ENCODE results near the gene ILKAP. TPM values are rescaled to one million over a fixed set of nuclear protein-coding genes. Genes with fewer than 3 reads are reported as not detected.

Gene ILKAP
- total and polyA plus RNA-seq, 3 experiments from 2014 or later: 39.7 to 66.2 (median 61.9) TPM

DNA sequence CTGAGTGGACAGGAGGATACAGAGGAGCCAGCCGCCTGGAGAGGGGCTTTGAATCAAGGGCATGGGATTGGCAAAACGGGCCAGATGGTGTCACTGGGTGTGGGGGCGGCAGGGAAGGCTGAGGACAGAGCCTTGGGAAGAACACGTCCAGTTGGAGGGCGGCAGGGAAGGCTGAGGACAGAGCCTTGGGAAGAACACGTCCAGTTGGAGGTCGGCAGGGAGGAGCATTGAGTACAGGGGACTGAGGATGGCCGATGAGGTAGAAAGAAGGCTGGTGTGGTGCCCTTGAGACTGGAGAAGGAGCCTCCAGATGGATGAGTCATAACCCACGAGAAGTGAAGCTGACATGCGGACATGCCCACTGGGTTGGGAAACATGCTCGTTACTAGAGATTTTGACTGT lies 31.8 kb upstream of the ILKAP start:
- no peak for DNase-seq
- H3K27me3 ChIP-seq (ENCODE audit: insufficient read depth, low read length, poor library complexity, severe bottlenecking): peaks cover 4% of the 10 kb centered on the region
- no peak overlapping the region for H3K4me3 ChIP-seq (ENCODE audit: low read length)
- Mint-ChIP-seq H3K4me1 (peaks cover 16 to 40% (median 32%) of the 10 kb centered on the region in 3 donors), H3K4me3 (peak overlapping the region; percentile 35 to 82 (median 70)), H3K27me3 (peaks cover 14 to 28% of the 10 kb centered on the region in 2 donors), H3K9me3 (peaks cover 0 to 3% (median 0%) of the 10 kb centered on the region in 5 donors), H3K36me3 (peaks cover 0 to 1% (median 0%) of the 10 kb centered on the region in 3 donors), H3K27ac (peak overlapping the region in 1 of 8 donors; percentile 3)
- no peak overlapping the region for H3K27ac ChIP-seq (ENCODE audit: low read depth, low read length)
- ChIA-PET CTCF (no interaction called here), POLR2A (no interaction called here)
- H3K9me3 ChIP-seq (ENCODE audit: low read length): no peaks in the 10 kb centered on the region
- H3K36me3 ChIP-seq (ENCODE audit: insufficient read depth, low read length): no peaks in the 10 kb centered on the region
- H3K4me1 ChIP-seq (ENCODE audit: insufficient read depth, low read length): peaks cover 15% of the 10 kb centered on the region

DNA sequence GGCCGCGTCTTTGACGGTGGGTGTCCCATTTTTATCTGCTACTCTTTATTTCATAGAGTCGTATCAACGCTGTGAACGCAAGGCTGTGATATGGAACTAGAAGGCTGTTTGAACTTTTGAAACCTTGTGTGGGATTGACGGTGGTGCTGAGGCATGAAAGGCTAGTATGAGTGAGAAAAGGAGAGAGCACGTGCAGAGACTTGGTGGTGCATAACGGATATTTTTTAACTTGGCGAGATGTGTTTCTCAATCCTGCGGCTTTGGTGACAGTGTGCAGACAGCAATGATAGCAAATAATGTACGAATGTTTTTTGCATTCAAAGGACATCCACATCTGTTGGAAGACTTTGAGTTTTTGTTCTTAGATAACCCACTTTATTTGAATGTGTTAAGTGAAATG lies 30.1 kb upstream of the ILKAP start:
- Histone ChIP-seq H3K36me3 (ENCODE audit: insufficient read depth, low read length) (no peaks in the 10 kb centered on the region), H3K4me3 (ENCODE audit: low read length) (no peak overlapping the region), H3K9me3 (ENCODE audit: low read length) (no peaks in the 10 kb centered on the region), H3K27me3 (ENCODE audit: insufficient read depth, low read length, poor library complexity, severe bottlenecking) (peaks cover 1% of the 10 kb centered on the region), H3K27ac (ENCODE audit: low read depth, low read length) (no peak overlapping the region), H3K4me1 (ENCODE audit: insufficient read depth, low read length) (peaks cover 11% of the 10 kb centered on the region)
- H3K36me3 Mint-ChIP-seq: peaks cover 0 to 5% (median 0%) of the 10 kb centered on the region in 3 donors
- H3K27ac Mint-ChIP-seq: peak overlapping the region in 1 of 8 donors; percentile 53
- peaks cover 15 to 42% (median 34%) of the 10 kb centered on the region in 3 donors for H3K4me1 Mint-ChIP-seq
- H3K9me3 Mint-ChIP-seq: peaks cover 0 to 3% (median 0%) of the 10 kb centered on the region in 5 donors
- peak overlapping the region; percentile 46 to 82 (median 67) for H3K4me3 Mint-ChIP-seq
- DNase-seq: no peak
- H3K27me3 Mint-ChIP-seq: peaks cover 14 to 33% of the 10 kb centered on the region in 2 donors
- ChIA-PET CTCF (no interaction called here), POLR2A (interaction anchor here (0.6 kb wide), 1 partner anchor 145 kb away, joined by 4 read pairs; no protein-coding TSS in a partner anchor)

DNA sequence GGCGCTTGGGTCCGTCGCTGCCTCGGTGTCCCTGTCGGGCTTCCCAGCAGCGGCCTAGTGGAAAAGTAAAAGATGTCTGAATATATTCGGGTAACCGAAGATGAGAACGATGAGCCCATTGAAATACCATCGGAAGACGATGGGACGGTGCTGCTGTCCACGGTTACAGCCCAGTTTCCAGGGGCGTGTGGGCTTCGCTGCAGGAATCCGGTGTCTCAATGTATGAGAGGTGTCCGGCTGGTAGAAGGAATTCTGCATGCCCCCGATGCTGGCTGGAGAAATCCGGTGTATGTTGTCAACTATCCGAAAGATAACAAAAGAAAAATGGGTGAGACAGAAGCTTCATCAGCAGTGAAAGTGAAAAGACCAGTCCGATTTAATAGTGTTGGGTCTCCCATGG lies 28.3 kb upstream of the ILKAP start:
- Mint-ChIP-seq H3K36me3 (peaks cover under 1 to 5% (median 5%) of the 10 kb centered on the region in 3 donors), H3K27me3 (peaks cover 14 to 29% of the 10 kb centered on the region in 2 donors), H3K27ac (peak overlapping the region in 1 of 8 donors; percentile 72), H3K4me3 (peak overlapping the region; percentile 63 to 92 (median 85)), H3K9me3 (peaks cover 0 to 3% (median 0%) of the 10 kb centered on the region in 5 donors), H3K4me1 (peaks cover 15 to 37% (median 34%) of the 10 kb centered on the region in 3 donors)
- H3K36me3 ChIP-seq (ENCODE audit: insufficient read depth, low read length): no peaks in the 10 kb centered on the region
- no peak overlapping the region for H3K4me3 ChIP-seq (ENCODE audit: low read length)
- DNase-seq: no peak
- H3K27ac ChIP-seq (ENCODE audit: low read depth, low read length): no peak overlapping the region
- no peaks in the 10 kb centered on the region for H3K27me3 ChIP-seq (ENCODE audit: insufficient read depth, low read length, poor library complexity, severe bottlenecking)
- CTCF ChIA-PET: interaction anchor here (1.2 to 1.3 kb wide), 2 partner anchors 28 to 31 kb away, joined by 3 read pairs; partner anchors contain the start of gene ILKAP
- peaks cover 10% of the 10 kb centered on the region for H3K4me1 ChIP-seq (ENCODE audit: insufficient read depth, low read length)
- POLR2A ChIA-PET: interaction anchor here (1.0 to 1.1 kb wide), 2 partner anchors 30 to 57 kb away, joined by 3 to 6 read pairs; partner anchors contain the start of gene PER2
- no peaks in the 10 kb centered on the region for H3K9me3 ChIP-seq (ENCODE audit: low read length)

DNA sequence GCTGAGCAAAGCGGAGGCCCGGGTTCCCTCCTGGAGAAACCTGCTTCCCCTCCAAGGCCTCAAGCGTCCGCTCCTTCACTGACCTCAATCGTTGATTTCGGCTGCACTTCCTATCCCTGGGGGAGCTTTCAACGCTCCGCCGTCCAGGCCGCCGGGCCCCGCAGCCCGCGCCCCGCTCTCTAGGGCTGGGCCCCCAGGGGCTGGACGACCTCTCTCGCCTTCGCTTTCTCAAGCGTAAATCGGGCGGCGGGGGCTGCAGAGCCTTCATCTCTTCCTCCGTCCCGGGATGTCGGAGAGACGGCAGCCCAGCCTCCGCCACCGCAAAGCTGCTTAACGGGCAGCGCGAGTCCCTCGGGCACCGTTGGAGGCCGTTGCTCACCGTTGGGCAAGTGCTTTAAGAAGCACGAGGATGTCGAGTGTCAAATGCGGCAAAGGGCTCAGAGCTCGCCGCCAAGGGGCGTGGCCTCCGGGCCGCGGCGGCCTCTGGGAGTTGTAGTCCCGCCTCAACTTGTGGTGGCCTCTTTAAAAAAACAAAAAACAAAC lies 27.8 kb upstream of the ILKAP start:
- H3K36me3 Mint-ChIP-seq: peaks cover 2 to 7% (median 5%) of the 10 kb centered on the region in 3 donors
- Histone ChIP-seq H3K36me3 (ENCODE audit: insufficient read depth, low read length) (no peaks in the 10 kb centered on the region), H3K4me3 (ENCODE audit: low read length) (peak overlapping the region; percentile 52), H3K27ac (ENCODE audit: low read depth, low read length) (no peak overlapping the region), H3K27me3 (ENCODE audit: insufficient read depth, low read length, poor library complexity, severe bottlenecking) (no peaks in the 10 kb centered on the region), H3K9me3 (ENCODE audit: low read length) (no peaks in the 10 kb centered on the region), H3K4me1 (ENCODE audit: insufficient read depth, low read length) (peaks cover 10% of the 10 kb centered on the region)
- peak overlapping the region in 3 of 8 donors; percentile 72 to 85 (median 73) for H3K27ac Mint-ChIP-seq
- CTCF ChIA-PET: interaction anchor here (1.2 to 1.3 kb wide), 2 partner anchors 27 to 32 kb away, joined by 3 read pairs; partner anchors contain the start of gene ILKAP
- peaks cover 15 to 37% (median 34%) of the 10 kb centered on the region in 3 donors for H3K4me1 Mint-ChIP-seq
- peaks cover 0 to 3% (median 0%) of the 10 kb centered on the region in 5 donors for H3K9me3 Mint-ChIP-seq
- H3K27me3 Mint-ChIP-seq: peaks cover 14 to 27% of the 10 kb centered on the region in 2 donors
- POLR2A ChIA-PET: interaction anchor here (1.0 to 1.1 kb wide), 2 partner anchors 30 to 57 kb away, joined by 3 to 6 read pairs; partner anchors contain the start of gene PER2
- H3K4me3 Mint-ChIP-seq: peak overlapping the region; percentile 63 to 92 (median 85)
- peak; percentile 38 to 84 (median 71) for DNase-seq

DNA sequence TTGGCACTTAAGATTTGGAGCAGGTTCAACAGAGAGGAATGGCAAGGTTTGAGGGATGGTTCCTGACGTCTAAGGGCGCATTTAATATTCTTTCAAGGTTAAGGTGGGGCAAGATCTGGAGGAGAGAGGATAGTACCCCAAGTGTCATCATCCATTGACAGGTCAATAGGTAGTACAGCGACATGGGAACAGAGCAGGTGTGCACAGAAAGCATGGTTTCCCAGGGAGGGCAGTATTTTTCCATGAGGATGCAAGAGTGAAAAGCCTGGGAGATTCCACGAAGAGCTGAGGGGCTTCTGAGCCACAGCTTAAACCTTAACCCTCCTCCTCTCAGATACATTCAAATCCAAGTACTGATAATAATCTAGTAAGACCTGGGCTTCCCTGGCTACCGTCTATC lies 27.2 kb upstream of the ILKAP start:
- ChIA-PET POLR2A (interaction anchor here (1.1 kb wide), 1 partner anchor 58 kb away, joined by 3 read pairs; the partner anchor contains the start of gene PER2), CTCF (interaction anchor here (1.2 to 1.3 kb wide), 2 partner anchors 27 to 33 kb away, joined by 3 read pairs; partner anchors contain the start of gene ILKAP)
- H3K4me1 ChIP-seq (ENCODE audit: insufficient read depth, low read length): peaks cover 10% of the 10 kb centered on the region
- peak overlapping the region; percentile 52 for H3K4me3 ChIP-seq (ENCODE audit: low read length)
- H3K27ac ChIP-seq (ENCODE audit: low read depth, low read length): no peak overlapping the region
- H3K36me3 ChIP-seq (ENCODE audit: insufficient read depth, low read length): no peaks in the 10 kb centered on the region
- Mint-ChIP-seq H3K27me3 (peaks cover 8 to 23% of the 10 kb centered on the region in 2 donors), H3K9me3 (peaks cover 0 to 3% (median 0%) of the 10 kb centered on the region in 5 donors), H3K4me1 (peaks cover 15 to 37% (median 34%) of the 10 kb centered on the region in 3 donors), H3K4me3 (peak overlapping the region; percentile 43 to 92 (median 85)), H3K27ac (peak overlapping the region in 5 of 8 donors; percentile 29 to 59 (median 45)), H3K36me3 (peaks cover 2 to 8% (median 5%) of the 10 kb centered on the region in 3 donors)
- DNase-seq: no peak
- H3K9me3 ChIP-seq (ENCODE audit: low read length): no peaks in the 10 kb centered on the region
- no peaks in the 10 kb centered on the region for H3K27me3 ChIP-seq (ENCODE audit: insufficient read depth, low read length, poor library complexity, severe bottlenecking)

DNA sequence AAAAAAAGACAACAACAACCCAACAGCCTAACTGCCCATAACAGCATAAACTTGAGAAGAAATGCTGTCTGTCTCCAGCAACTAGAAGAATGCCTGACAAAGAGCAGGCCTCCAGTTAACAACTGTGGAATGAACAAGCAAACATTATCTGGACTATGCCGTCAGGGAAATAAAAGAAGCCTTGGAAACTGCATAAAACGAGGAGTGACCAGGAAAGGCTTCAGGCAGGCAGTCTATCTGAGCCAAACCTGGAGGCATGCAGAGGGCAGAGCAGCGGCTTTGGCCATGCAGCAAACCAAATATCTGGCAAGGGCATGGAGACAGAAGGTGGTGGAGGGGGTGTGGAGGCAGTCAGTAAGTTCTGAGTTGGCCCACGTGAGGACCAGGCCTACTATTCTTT lies 25.2 kb upstream of the ILKAP start:
- Histone ChIP-seq H3K36me3 (ENCODE audit: insufficient read depth, low read length) (no peaks in the 10 kb centered on the region), H3K27ac (ENCODE audit: low read depth, low read length) (no peak overlapping the region), H3K4me1 (ENCODE audit: insufficient read depth, low read length) (peaks cover 10% of the 10 kb centered on the region), H3K9me3 (ENCODE audit: low read length) (no peaks in the 10 kb centered on the region), H3K27me3 (ENCODE audit: insufficient read depth, low read length, poor library complexity, severe bottlenecking) (no peaks in the 10 kb centered on the region), H3K4me3 (ENCODE audit: low read length) (no peak overlapping the region)
- Mint-ChIP-seq H3K27me3 (peaks cover 0 to 19% of the 10 kb centered on the region in 2 donors), H3K9me3 (peaks cover 0 to 3% (median 0%) of the 10 kb centered on the region in 5 donors), H3K36me3 (peaks cover 2 to 15% (median 5%) of the 10 kb centered on the region in 3 donors), H3K27ac (no peak overlapping the region), H3K4me1 (peaks cover 12 to 27% (median 26%) of the 10 kb centered on the region in 3 donors), H3K4me3 (no peak overlapping the region)
- DNase-seq: no peak
- POLR2A ChIA-PET: no interaction called here
- CTCF ChIA-PET: no interaction called here

DNA sequence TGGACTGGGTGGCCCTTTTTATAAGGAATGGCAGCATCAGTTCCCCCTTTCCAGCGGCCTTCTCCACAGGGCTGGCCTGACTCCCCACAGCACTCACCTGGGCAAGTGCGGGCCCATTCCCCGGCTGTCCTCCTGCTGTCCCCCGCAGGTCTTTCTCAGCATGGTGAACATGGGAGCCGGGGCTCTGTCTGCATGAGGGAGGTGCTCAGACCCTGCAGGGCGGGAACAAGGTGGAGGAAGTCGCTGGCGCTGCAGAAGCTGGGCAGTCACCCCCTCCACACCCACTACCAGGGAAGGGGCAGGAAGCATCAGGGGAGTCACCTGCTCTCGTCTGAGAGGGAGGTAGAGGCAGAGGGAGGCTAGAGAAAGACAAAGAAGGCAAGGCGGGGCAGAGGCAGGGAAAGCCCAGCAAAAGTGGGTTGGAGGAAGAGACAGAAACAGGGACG lies 24.1 kb upstream of the ILKAP start:
- Histone ChIP-seq H3K4me3 (ENCODE audit: low read length) (no peak overlapping the region), H3K9me3 (ENCODE audit: low read length) (no peaks in the 10 kb centered on the region), H3K36me3 (ENCODE audit: insufficient read depth, low read length) (no peaks in the 10 kb centered on the region), H3K27me3 (ENCODE audit: insufficient read depth, low read length, poor library complexity, severe bottlenecking) (no peaks in the 10 kb centered on the region), H3K27ac (ENCODE audit: low read depth, low read length) (no peak overlapping the region), H3K4me1 (ENCODE audit: insufficient read depth, low read length) (peaks cover 10% of the 10 kb centered on the region)
- Mint-ChIP-seq H3K4me3 (peak overlapping the region in 1 of 7 donors; percentile 38), H3K4me1 (peaks cover 9 to 25% (median 21%) of the 10 kb centered on the region in 3 donors), H3K27ac (no peak overlapping the region), H3K9me3 (peaks cover 0 to 3% (median 0%) of the 10 kb centered on the region in 5 donors), H3K27me3 (peaks cover 0 to 19% of the 10 kb centered on the region in 2 donors), H3K36me3 (peaks cover 4 to 15% (median 5%) of the 10 kb centered on the region in 3 donors)
- DNase-seq: no peak
- CTCF ChIA-PET: no interaction called here
- POLR2A ChIA-PET: no interaction called here
